NT2/D1 (cell line): Measurements from ENCODE around the gene TINAGL1.
"Not testable (repeated sequence)": the region's sequence is repeated elsewhere in the genome, so short reads cannot be mapped to it uniquely, and the experiment has no call there.

Source experiments
- DNase-seq: peaks from one replicate; pipeline ENCODE4 v3.0.0-alpha.2; 2011; ENCODE audit warnings: low read depth, low spot score
- H3K27me3 ChIP-seq: 2 replicates; pipeline ENCODE4 v1.6.0; 2011; ENCODE audit warnings: mild to moderate bottlenecking; ENCODE audit not compliant: insufficient read length, insufficient read depth
- H3K36me3 ChIP-seq: 2 replicates; pipeline ENCODE4 v1.6.1; 2011; ENCODE audit warnings: mild to moderate bottlenecking, low read length, mixed read lengths; ENCODE audit not compliant: insufficient read depth, insufficient read length
- H3K4me1 ChIP-seq: 2 replicates; pipeline ENCODE4 v1.5.1; 2011; ENCODE audit not compliant: insufficient read depth, insufficient read length
- H3K4me3 ChIP-seq: 2 replicates; pipeline ENCODE4 v1.5.1; 2011; ENCODE audit warnings: low read depth; ENCODE audit not compliant: insufficient read length
- H3K9ac ChIP-seq: 2 replicates; pipeline ENCODE4 v1.6.0; 2011; ENCODE audit warnings: low read depth; ENCODE audit not compliant: insufficient read length
- H3K9me3 ChIP-seq: 2 replicates; pipeline ENCODE4 v1.5.1; 2011; ENCODE audit warnings: mild to moderate bottlenecking, low read length; ENCODE audit not compliant: insufficient read depth
- SUZ12 ChIP-seq: IDR thresholded peaks from 2 replicates; pipeline ENCODE4 v1.6.1; 2011; ENCODE audit not compliant: insufficient read length, insufficient read depth; ENCODE audit errors: extremely low read depth
- YY1 ChIP-seq: IDR thresholded peaks from 2 replicates; pipeline ENCODE4 v1.6.1; 2011; ENCODE audit not compliant: insufficient read length, insufficient read depth
- ZNF274 ChIP-seq: IDR thresholded peaks from 2 replicates; pipeline ENCODE4 v1.6.1; 2011; ENCODE audit warnings: mild to moderate bottlenecking, low read depth, low read length

Gene TINAGL1

GRCh38 chr1:31585736-31586365, 9.5 kb downstream of the TINAGL1 start:
- H3K36me3 ChIP-seq: peaks cover 38% of the 10 kb centered on the region
- no peaks in the 10 kb centered on the region for H3K9me3 ChIP-seq
- H3K4me1 ChIP-seq: peaks cover 18% of the 10 kb centered on the region
- no peak overlapping the region for H3K4me3 ChIP-seq
- H3K27me3 ChIP-seq: peaks cover 3% of the 10 kb centered on the region
- no peak overlapping the region for H3K9ac ChIP-seq
- TF ChIP-seq YY1 (no peak), SUZ12 (no peak), ZNF274 (no peak)
- DNase-seq: no peak

- Histone ChIP-seq H3K9me3 (no peaks in the 10 kb centered on the region), H3K9ac (no peak overlapping the region), H3K4me3 (no peak overlapping the region), H3K27me3 (peaks cover 3% of the 10 kb centered on the region), H3K36me3 (peaks cover 38% of the 10 kb centered on the region), H3K4me1 (peaks cover 16% of the 10 kb centered on the region)
- DNase-seq: no peak
- TF ChIP-seq ZNF274: no peak
- no peak for TF ChIP-seq SUZ12
- TF ChIP-seq YY1: no peak
These were observed 10.3 kb downstream of the TINAGL1 start for GRCh38 chr1:31586376-31587327.

- Histone ChIP-seq H3K4me1 (peaks cover 14% of the 10 kb centered on the region), H3K36me3 (peaks cover 38% of the 10 kb centered on the region)
- H3K27me3 ChIP-seq, H3K4me3 ChIP-seq, H3K9me3 ChIP-seq, H3K9ac ChIP-seq, DNase-seq: not testable (repeated sequence)
These were observed 11.0 kb downstream of the TINAGL1 start for GRCh38 chr1:31587328-31587699.

- H3K9me3 ChIP-seq: no peaks in the 10 kb centered on the region
- peaks cover 13% of the 10 kb centered on the region for H3K4me1 ChIP-seq
- DNase-seq: peak; percentile 57
- TF ChIP-seq SUZ12 (no peak), YY1 (no peak), ZNF274 (no peak)
- no peak overlapping the region for H3K4me3 ChIP-seq
- H3K9ac ChIP-seq: peak overlapping the region; percentile 38
- H3K27me3 ChIP-seq: peaks cover 3% of the 10 kb centered on the region
- H3K36me3 ChIP-seq: peaks cover 37% of the 10 kb centered on the region
These were observed 11.6 kb downstream of the TINAGL1 start for GRCh38 chr1:31587720-31588423.

- Histone ChIP-seq H3K4me1 (peaks cover 14% of the 10 kb centered on the region), H3K27me3 (peaks cover 3% of the 10 kb centered on the region), H3K9ac (no peak overlapping the region)
These were observed 12.6 kb downstream of the TINAGL1 start for GRCh38 chr1:31588751-31589515.

GRCh38 chr1:31591425-31592093, 15.2 kb downstream of the TINAGL1 start:
- no peaks in the 10 kb centered on the region for H3K9me3 ChIP-seq
- no peak overlapping the region for H3K4me3 ChIP-seq
- no peak for DNase-seq
- peaks cover 7% of the 10 kb centered on the region for H3K36me3 ChIP-seq
- H3K4me1 ChIP-seq: peaks cover 12% of the 10 kb centered on the region
- H3K27me3 ChIP-seq: peaks cover 3% of the 10 kb centered on the region
- TF ChIP-seq YY1 (no peak), ZNF274 (no peak), SUZ12 (no peak)
- H3K9ac ChIP-seq: no peak overlapping the region

More at GRCh38 chr1:31588751-31589515, 12.6 kb downstream of the TINAGL1 start:
- no peaks in the 10 kb centered on the region for H3K9me3 ChIP-seq
- no peak for TF ChIP-seq YY1
- TF ChIP-seq ZNF274: no peak
- TF ChIP-seq SUZ12: no peak
- DNase-seq: no peak
- no peak overlapping the region for H3K4me3 ChIP-seq
- H3K36me3 ChIP-seq: peaks cover 26% of the 10 kb centered on the region
